Stromal cell of bone marrow (primary cell): ENCODE results near the gene CACNA1C.

ENCODE experiments used
- DNase-seq: peaks from one replicate; pipeline ENCODE4 v3.0.0-alpha.2; 2012; ENCODE audit warnings: low read depth

CACNA1C gene

GRCh38 chr12:2456122-2456812, 403.5 kb downstream of the CACNA1C start:
- no peak for DNase-seq

DNA sequence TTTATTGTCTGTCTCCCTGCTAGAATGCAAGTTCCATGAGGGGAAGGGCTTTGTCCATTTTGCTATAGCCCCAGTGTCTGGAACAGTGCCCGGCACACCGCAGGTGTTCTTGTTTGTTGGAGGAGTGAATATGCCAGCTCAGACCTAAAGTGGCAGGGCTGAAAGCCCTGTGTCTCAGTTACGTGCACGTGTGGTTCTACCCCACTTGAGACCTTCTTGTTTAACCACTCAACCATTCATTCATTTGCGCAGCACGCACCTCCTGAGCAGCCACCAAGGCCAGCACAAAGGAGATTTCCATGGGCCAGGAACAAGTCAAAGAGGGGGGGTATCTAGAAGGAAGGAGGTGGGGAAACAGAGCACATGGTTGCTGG, 404.0 kb downstream of the CACNA1C start:
- DNase-seq: no peak

DNA sequence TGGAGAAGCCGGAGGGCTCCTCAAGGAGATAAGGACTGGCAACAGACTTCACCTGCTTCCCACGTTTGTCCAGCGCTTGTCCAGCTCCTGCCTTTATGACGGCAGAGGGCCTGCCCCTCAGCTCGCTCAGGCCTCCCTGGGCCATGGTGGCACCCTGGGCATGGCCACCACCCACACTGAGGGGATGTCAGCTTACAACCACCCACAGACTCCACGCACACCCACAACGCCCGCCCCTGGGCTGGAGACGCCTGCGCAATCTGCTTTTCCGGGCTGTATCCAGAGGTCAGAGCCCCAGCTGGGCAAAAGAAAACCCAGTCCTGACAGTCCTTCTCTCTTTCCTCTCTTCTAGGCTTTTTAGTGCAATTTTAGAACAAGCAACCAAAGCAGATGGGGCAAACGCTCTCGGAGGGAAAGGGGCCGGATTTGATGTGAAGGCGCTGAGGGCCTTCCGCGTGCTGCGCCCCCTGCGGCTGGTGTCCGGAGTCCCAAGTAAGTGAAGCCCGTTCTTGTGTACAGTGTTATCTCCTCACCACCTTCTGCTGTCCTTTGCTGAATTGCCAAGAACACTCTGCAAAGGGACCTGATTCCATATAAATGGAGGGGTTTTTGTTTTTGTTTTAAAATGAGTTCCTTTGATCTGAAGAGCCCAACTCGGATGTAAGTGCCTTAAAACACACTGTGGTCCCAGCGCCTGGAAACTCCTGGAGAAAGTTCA, 404.6 kb downstream of the CACNA1C start:
- no peak for DNase-seq

DNA sequence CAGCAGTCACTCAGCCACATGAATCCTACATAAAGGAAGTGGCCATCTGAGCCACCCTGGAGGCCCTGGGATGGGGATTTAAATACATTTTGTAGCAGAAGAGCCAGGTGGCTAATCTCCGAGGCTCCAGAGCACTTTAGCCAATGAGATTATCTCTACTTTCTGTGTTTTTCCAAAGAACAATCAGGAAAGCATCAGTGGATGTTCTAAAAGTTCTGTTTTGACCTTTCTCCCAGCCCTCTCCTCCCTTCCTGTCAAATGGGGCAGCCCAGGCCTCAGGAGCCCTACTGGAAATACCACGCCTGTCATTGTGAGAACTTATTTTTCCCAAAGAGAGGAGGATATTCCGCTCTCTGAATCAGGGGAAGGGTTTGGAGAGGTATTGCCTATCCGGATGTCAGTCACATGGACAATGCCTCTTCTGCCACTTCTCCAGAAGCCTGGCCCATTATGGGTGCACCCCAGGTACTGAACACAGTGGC, 405.2 kb downstream of the CACNA1C start:
- no peak for DNase-seq

DNA sequence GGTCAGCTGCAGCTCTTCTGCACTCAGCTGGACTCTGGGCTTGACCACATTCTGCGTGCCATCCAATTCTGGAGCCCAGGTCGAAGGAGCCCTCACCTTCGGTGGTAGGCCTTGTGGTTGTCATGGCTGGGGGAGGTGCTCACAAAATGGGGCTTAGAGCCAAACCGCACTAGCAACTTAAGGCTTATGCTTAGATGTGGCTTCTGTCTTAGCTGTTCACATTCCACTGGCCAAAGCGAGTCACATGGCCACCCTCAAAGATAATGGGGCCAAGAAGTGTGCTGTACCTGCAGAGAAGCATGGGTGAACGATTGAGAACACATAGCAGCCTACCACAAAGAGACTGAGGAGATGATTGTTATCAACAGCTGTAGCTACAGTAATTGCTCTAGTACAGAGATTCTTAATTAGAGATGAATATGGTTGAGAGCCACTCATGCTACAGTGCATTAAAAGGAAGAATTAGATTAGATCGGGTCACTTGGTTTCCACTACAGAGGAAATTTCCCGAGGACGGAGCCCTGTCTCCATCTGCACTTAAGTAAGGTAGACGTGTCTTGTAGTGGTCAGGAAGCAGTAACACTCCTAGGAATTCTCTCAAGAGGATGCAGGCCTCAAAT, 407.4 kb downstream of the CACNA1C start:
- no peak for DNase-seq

DNA sequence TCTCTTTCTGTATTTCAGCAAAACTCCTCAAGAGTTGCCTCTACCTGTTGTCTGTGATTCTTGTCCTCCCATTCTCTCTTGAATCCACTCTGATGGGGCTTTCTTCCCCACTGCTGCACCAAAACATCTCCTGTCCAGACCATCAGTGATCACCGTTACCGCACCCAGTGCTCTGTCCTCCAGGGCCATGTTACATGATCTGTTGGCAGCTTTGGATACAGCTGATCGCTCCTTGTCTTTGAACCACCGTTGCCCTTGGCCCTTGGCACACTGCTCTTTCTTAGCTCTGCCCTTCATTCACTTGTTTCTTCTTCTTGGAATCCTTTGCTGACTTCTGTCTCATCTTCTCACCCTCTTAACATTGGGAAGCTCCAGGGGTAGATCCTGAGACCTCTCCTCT, 408.3 kb downstream of the CACNA1C start:
- DNase-seq: no peak

DNA sequence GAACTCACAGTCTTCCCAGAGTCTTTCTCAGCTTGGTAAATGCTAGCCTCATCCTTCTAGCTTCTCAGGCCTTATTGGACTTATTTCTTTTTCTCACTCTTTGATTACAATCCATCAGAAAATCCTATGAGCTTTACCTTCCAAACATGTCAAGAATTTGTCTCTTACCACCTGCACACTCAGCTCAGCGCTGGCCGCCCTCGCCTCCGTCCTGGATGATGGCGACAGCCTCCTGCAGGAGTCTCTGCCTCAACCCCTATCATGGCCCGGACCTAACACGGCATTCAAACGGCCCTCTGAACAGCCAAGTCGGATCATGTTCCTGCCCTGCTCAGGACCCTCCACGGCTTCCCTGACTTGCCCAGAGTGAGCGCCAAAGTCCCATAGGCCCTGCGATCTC, 408.9 kb downstream of the CACNA1C start:
- DNase-seq: no peak

DNA sequence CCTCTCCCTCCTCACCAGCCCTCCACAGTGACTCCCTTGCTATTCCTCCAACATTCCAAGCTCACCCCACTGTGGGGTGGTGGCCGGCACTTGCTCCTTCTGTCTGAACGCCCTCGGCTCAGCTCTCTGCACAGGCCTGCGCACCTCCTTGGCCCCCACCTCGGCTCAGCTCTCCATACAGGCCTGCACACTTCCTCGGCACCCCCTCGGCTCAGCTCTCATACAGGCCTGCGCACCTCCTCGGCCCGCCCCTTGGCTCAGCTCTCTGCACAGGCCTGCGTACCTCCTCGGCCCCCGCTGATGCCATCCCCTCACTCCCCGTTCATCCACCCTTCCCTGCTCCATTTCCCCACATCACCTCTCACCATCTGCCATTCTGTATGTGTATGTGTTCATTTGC, 409.3 kb downstream of the CACNA1C start:
- DNase-seq: no peak

GRCh38 chr12:2463719-2464118, 410.9 kb downstream of the CACNA1C start:
- no peak for DNase-seq

- DNase-seq: no peak
Observed at GRCh38 chr12:2465681-2466080, 412.9 kb downstream of the CACNA1C start.

DNA sequence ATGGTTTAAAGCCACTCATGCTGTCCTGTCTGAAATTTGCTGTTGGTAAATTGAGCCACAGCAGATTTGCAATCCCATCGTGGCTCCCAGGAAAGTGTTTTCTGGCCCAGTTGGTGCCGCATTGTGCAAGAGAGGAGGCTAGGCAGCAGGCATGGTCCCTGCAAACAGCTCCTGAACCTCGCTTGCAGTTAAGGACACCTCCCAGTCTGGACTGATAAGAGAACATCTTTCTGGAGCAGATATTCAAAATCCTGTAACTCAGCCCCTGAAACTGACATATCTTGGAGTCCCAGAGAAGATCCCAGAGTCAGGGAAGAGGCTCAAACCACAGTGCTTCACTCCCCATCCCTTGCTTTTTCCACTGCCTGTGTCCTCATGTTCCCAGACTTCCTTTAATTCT, 413.4 kb downstream of the CACNA1C start:
- no peak for DNase-seq

GRCh38 chr12:2467447-2468195, 414.8 kb downstream of the CACNA1C start:
- DNase-seq: no peak

DNA sequence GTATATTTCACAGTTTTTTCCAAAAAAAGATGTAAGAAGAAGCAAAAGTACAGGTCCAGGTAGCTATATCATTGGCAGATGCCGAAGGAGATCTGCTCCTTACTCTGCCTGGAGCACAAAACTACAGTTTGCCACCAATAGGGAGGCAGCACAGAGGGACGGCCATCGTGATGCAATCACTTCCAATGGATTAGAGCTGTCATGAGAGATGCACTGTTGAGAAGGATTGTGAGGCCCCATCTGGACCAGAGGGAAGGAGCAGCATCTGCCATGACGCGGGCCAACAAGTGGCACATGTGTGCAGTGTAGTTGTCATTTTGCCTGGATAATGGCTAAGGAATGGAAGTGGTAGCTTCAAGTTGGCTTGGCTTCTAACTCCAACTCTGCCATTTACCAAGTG, 423.2 kb downstream of the CACNA1C start:
- DNase-seq: no peak

GRCh38 chr12:2477009-2477766, 424.4 kb downstream of the CACNA1C start:
- no peak for DNase-seq

DNA sequence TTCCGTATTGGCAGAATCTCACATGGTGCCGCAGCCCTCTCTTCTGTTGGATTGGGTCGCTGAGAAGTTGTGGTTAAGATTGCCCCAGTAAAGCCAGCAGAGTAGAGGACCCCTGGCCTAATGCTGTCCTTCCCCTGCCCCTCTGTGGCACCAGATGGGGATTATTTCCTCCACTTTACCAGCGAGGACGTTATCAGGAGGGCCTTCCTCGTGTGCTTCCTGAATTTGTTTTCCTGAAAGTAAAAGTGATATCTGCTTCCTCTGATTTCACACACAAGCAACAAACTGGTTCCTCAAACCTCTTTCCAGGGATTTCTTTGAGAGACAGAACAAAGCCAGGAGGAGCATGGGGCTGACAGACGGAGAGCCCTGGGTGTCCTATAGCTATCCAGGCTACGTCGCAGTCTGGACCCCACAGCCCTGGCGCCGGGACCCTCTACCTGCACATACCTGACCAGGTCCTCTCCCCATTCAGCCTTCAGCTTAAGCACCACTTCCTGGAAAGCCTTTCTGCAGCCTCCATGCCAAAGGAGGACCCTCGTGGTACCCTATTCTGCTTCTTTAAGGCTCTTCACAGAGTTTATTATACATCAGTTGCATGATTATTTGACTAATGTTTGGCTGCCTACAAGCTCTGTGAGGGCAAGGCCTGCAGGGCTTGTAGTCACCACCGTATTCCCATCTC, 427.2 kb downstream of the CACNA1C start:
- no peak for DNase-seq

- no peak for DNase-seq
Observed at GRCh38 chr12:2481346-2481745, 428.6 kb downstream of the CACNA1C start.

GRCh38 chr12:2481951-2482350, 429.2 kb downstream of the CACNA1C start:
- DNase-seq: no peak

DNA sequence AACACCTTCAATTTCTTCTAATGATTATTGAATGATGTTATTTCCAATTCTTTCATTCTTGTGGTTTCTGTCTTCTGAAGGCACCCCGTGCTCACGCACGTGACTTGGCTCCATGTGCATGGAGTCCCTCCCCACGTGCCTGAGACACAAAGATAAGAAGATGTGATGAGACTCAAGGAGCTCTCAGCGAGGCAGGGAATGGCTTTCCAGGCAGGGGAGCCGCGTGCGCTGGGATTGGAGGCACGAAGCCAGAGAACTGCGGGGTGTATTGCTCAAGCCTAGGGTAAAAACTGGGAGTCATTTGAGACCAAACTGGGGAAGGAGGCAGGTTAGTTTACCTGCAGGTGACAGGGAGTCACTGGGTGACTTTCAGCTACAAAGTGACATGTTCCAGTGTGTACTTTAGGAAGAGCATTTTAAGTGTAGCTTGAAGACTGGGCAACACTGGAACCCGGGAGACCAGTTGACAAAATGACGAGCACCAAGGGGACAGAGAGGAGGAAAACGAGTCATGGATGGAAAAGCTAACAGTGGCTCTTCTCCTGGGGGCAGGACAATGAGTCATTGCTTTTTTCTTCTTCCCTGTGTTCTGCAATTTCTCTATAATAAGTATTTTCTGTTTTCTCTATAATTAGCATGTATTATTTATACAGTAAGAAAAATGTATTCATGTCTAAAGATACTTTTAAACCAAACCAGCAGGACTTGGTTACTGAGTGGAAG, 430.3 kb downstream of the CACNA1C start:
- DNase-seq: no peak

- DNase-seq: no peak
Observed at GRCh38 chr12:2483713-2484112, 430.9 kb downstream of the CACNA1C start.

DNA sequence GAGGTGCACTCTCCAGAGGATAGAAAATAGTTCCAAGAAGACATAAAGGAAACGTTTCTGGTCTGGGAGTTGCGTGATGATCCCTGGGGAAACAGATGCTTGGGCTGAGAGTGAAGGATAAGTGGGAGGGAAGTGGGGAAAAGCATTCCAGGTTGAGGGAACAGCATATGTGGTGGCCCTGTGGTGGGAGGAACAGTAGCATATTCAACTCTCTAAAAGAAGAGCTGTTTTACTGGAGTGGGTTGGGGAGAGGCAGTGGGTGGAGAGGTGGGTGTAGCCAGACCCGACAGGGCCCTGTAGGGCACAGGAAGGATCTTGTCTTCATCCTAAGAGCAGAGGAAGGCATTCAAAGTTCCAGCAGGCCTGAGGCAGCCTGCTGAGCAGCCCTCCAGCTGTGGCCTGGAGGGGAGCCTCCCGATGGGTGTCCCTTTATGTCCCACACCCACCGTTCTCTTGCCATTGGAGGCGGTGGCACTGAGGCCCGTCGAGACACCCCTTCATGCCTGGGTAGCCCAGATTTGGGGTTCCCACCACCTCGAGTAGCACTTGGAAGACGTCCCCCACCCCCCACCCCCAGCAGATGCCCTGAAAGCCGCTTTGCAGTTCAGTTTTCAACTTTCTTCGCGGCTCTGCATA, 431.5 kb downstream of the CACNA1C start:
- no peak for DNase-seq
